Neutrophil (primary cell): Measurements from ENCODE around the gene PORCN.

Experiments
- H3K27ac ChIP-seq: fragments of 200-600 bp; sonication (generic); 2 replicates; pipeline ENCODE4 v1.5.1; 2016; ENCODE audit warnings: mild to moderate bottlenecking, moderate library complexity
- H3K27me3 ChIP-seq: fragments of 200-600 bp; sonication (generic); 2 replicates; pipeline ENCODE4 v1.6.0; 2016; ENCODE audit warnings: mild to moderate bottlenecking
- H3K36me3 ChIP-seq: fragments of 200-600 bp; sonication (generic); 2 replicates; pipeline ENCODE4 v1.5.1; 2017
- H3K4me1 ChIP-seq, 2 experiments: fragments of 200-600 bp in 1 of 2; sonication (generic) in 1 of 2; 1 replicate in 1 of 2; 2 replicates in 1 of 2; pipeline versions ENCODE4 v1.5.1 to v1.6.1; 2013 to 2016; ENCODE audit warnings: low read depth in 1 of 2, low read length in 1 of 2, mild to moderate bottlenecking in 1 of 2, moderate library complexity in 1 of 2; ENCODE audit not compliant: control insufficient read depth in 1 of 2, insufficient read depth in 1 of 2
- H3K4me3 ChIP-seq, 2 experiments: fragments of 200-600 bp in 1 of 2; sonication (generic) in 1 of 2; 1 replicate in 1 of 2; 2 replicates in 1 of 2; pipeline ENCODE4 v1.5.1; 2013 to 2016; ENCODE audit warnings: low read depth in 1 of 2, low read length in 1 of 2, mild to moderate bottlenecking in 1 of 2, moderate library complexity in 1 of 2
- H3K9me3 ChIP-seq: fragments of 200-600 bp; sonication (generic); 2 replicates; pipeline ENCODE4 v1.5.1; 2016
- TF ChIP-seq, protein P1 (sequence below): fragments of 200-600 bp; sonication (generic); IDR thresholded peaks from 2 replicates; pipeline ENCODE4 v1.5.1; 2016; ENCODE audit warnings: antibody characterized with exemption

The PORCN gene

DNA sequence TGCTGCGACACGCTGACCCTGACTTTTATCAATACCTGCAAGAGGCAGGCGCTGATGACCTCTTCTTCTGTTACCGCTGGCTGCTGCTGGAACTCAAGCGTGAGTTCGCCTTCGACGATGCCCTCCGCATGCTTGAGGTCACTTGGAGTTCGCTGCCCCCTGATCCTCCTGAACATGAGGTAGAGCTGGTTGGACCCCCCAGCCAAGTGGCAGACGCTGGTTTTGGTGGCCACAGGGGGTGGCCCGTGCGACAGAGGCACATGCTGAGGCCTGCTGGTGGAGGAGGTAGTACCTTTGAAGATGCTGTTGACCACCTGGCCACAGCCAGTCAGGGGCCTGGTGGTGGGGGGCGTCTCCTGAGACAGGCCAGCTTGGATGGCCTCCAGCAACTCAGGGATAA is 51.3 kb downstream of the PORCN start:
- no peaks in the 10 kb centered on the region for H3K4me1 ChIP-seq
- H3K27ac ChIP-seq: no peak overlapping the region
- no peaks in the 10 kb centered on the region for H3K27me3 ChIP-seq
- H3K9me3 ChIP-seq: no peaks in the 10 kb centered on the region
- TF ChIP-seq, protein P1, sequence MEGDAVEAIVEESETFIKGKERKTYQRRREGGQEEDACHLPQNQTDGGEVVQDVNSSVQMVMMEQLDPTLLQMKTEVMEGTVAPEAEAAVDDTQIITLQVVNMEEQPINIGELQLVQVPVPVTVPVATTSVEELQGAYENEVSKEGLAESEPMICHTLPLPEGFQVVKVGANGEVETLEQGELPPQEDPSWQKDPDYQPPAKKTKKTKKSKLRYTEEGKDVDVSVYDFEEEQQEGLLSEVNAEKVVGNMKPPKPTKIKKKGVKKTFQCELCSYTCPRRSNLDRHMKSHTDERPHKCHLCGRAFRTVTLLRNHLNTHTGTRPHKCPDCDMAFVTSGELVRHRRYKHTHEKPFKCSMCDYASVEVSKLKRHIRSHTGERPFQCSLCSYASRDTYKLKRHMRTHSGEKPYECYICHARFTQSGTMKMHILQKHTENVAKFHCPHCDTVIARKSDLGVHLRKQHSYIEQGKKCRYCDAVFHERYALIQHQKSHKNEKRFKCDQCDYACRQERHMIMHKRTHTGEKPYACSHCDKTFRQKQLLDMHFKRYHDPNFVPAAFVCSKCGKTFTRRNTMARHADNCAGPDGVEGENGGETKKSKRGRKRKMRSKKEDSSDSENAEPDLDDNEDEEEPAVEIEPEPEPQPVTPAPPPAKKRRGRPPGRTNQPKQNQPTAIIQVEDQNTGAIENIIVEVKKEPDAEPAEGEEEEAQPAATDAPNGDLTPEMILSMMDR: no peak
- H3K36me3 ChIP-seq: peaks cover 58% of the 10 kb centered on the region
- H3K4me3 ChIP-seq: no peak overlapping the region

DNA sequence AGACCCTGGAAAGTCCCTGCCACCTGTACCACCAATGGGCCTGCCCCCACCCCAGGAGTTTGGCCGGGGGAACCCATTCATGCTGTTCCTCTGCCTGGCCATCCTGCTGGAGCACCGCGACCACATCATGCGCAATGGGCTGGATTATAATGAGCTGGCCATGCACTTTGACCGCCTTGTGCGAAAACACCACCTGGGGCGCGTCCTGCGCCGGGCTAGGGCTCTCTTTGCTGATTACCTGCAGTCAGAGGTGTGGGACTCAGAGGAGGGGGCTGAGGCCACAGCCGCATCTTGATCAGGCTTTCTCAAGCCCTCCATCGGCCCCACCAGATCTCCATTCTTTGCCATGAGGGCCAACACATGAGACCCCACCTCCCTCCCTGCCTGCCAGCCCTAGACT is 51.9 kb downstream of the PORCN start:
- H3K27me3 ChIP-seq: no peaks in the 10 kb centered on the region
- peaks cover 52% of the 10 kb centered on the region for H3K36me3 ChIP-seq
- TF ChIP-seq, protein P1: no peak
- H3K27ac ChIP-seq: no peak overlapping the region
- H3K9me3 ChIP-seq: no peaks in the 10 kb centered on the region
- H3K4me1 ChIP-seq: no peaks in the 10 kb centered on the region
- no peak overlapping the region for H3K4me3 ChIP-seq

DNA sequence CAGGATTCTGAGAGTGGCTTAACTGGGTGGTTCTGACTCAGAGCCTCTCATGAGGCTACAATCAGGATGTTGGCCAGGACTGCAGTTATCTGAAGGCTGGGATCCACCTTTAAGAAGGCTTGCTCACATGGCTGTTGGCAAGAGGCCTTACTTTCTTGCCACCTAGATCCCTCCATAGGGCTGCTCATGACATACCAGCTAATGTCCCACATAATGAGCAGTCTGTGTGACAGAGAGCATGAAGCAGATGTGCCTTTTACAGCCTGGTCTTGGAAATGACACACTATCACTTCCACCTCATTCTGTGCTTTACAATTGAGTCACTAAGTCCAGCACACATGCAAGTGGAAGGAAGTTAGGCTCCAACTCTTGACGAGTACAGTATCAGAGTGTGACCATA is 61.2 kb downstream of the PORCN start:
- no peaks in the 10 kb centered on the region for H3K27me3 ChIP-seq
- no peak overlapping the region for H3K4me3 ChIP-seq
- TF ChIP-seq, protein P1: no peak
- H3K4me1 ChIP-seq: peaks cover under 1 to 3% of the 10 kb centered on the region in 2 experiments
- no peaks in the 10 kb centered on the region for H3K36me3 ChIP-seq
- no peak overlapping the region for H3K27ac ChIP-seq
- no peaks in the 10 kb centered on the region for H3K9me3 ChIP-seq
